Fibroblast of skin of left quadriceps (primary cell): ENCODE results near the gene CEACAM6.
"Not testable (repeated sequence)": the region's sequence is repeated elsewhere in the genome, so short reads cannot be mapped to it uniquely, and the experiment has no call there.

ENCODE experiments used
- DNase-seq, 2 experiments: peaks; one replicate each; pipeline ENCODE4 v3.0.0-alpha.2; 2013; ENCODE audit warnings: low read depth in 2 of 2

CEACAM6 gene

DNA sequence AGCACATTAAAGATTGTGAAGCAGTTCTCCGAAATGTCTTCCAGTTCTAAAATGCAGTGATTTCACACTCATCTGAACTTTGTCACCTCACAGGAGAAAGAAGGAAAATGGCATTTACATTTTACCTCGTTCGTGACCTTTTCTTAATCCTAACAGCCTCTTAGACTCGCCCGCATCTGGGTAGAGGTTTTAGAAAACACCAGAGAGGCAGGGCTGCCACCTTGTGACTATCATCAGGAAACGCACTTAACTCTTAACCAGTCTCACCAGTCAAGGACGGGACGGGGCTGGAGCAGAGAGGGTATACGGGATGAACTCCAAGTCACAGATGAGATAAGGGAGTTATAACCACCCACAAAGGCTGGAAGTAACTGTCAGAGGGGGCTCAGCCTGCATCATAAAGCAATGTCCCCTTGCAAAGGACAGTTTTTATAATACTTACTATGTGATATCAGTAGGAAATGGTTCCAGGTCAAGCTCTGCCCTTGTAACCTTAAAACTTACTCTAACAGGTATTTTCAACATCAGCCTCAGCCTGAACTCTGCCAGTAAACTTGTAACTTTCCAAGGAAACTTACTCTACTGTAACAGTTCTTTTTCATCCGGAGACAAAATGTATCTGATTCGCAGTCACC lies 8.6 kb upstream of the CEACAM6 start:
- DNase-seq: no peak

- DNase-seq: no peak
These were observed 7.3 kb upstream of the CEACAM6 start for GRCh38 chr19:41748012-41748411.

- not testable (repeated sequence) for DNase-seq
These were observed 4.8 kb upstream of the CEACAM6 start for GRCh38 chr19:41750248-41751134.

DNA sequence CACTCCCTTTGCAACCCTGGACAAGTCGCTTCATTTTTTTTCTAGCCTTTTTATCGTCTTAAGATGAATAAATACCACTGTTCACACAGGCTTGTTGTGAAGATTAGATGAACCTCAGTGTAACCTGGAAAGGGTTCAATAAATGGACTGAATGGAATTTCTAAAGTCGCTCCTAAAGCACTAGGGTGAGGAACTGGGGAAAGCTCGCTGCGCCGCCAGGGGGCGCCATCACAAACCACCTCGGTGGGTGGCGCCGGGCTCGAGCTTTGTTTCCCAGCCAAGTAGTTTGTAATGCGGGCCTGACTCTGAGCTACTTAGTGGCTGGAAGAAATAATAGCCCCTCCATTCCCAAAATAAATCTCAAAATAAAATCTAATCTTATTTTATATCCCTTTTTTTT lies 2.2 kb upstream of the CEACAM6 start:
- no peak for DNase-seq

DNA sequence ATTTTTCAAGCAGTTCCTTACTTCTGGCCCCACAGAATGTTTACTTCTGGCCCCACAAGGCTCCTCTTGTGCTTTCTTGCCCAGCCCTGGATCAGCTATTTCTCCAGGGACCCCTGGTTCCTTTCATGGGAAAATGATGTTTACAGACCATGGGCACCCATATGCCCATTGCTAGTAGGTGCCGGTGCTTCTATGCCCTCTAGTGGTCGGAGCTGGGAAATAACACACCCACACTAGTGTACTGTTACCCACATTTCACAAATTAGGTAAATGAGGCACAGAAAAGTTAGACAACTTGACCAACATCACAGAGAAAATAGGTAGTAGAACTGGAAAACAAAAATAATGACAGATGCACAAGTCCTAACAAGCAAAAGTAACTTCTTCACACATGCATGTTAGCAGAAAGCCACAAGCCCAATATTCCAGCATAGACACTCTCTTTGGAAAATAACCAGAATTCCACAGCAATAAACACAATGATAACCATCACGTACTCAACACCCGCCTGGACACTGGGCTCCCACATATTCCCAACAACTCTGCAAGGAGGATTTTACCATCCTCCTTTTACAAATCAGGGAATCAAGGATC lies 1.3 kb upstream of the CEACAM6 start:
- DNase-seq: peak in 1 of 2 experiments; percentile 2

DNA sequence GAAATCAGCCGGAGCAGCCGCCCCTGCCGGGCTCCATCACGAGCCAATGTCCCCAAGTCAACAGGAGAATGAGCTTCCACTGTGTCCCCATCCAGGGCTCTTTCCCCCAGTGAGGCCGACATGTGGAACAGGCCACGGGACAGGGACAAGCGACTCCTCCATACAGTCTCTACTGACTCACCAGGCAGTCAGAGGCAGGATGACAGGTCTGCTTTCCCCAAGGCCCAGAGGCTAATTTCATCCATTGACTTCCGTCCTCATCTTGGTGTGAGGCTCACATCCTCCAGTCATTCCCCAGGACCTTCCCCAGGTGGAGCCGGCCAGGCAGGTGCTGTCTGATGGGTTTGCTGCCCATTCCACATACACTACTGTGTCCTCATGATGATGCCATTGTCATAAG lies 3.5 kb downstream of the CEACAM6 start:
- DNase-seq: no peak

DNA sequence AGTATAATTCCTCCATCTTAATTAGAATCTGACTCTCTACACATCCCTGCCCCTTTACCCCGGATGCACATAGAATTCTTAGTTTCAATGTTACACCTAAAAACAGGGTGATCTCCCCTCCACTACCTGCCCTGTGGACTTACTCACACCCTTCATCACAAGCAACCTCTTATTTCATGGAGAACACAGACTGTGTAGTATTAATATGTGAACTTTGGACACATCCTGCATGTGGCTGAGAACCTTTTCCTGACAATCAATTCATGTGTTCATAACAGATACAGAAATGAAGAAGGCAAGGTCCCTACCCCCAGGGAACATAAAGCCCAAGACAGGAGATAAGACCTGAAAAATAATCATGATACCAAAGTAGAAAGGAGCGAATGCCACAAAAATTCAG lies 11.8 kb downstream of the CEACAM6 start:
- no peak for DNase-seq

DNA sequence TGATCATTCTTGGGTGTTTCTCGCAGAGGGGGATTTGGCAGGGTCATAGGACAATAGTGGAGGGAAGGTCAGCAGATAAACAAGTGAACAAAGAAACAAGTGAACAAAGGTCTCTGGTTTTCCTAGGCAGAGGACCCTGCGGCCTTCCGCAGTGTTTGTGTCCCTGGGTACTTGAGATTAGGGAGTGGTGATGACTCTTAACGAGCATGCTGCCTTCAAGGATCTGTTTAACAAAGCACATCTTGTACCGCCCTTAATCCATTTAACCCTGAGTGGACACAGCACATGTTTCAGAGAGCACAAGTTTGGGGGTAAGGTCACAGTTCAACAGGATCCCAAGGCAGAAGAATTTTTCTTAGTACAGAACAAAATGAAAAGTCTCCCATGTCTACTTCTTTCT lies 12.8 kb downstream of the CEACAM6 start:
- not testable (repeated sequence) for DNase-seq

GRCh38 chr19:41769608-41770007 lies 14.3 kb downstream of the CEACAM6 start:
- DNase-seq: no peak

DNA sequence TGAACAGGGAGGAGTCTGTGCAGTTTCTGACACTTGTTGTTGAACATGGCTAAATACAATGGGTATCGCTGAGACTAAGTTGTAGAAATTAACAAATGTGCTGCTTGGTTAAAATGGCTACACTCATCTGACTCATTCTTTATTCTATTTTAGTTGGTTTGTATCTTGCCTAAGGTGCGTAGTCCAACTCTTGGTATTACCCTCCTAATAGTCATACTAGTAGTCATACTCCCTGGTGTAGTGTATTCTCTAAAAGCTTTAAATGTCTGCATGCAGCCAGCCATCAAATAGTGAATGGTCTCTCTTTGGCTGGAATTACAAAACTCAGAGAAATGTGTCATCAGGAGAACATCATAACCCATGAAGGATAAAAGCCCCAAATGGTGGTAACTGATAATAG lies 16.1 kb downstream of the CEACAM6 start:
- DNase-seq: no peak

DNA sequence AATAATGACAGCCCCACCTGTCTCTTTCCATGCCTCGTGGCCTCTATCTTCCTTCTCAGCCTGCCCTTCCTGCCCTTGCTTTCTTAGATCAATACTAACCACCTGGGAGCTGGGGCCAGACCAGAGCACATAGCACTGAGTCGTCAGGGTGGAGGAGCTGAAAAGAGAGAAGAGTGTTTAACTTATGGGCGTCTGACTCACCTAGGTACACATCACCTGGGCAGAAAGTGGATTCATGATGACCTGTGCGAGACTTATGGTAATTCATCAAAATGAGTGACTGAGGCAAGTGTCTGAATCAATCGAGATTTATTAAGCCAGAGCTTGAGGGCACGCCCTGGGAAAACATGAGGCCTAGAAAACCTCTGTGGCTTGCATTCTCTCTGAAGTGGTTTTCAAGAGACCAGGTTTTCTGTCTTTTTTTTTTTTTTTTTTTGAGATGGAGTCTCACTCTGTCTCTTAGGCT lies 19.2 kb downstream of the CEACAM6 start:
- DNase-seq: no peak

DNA sequence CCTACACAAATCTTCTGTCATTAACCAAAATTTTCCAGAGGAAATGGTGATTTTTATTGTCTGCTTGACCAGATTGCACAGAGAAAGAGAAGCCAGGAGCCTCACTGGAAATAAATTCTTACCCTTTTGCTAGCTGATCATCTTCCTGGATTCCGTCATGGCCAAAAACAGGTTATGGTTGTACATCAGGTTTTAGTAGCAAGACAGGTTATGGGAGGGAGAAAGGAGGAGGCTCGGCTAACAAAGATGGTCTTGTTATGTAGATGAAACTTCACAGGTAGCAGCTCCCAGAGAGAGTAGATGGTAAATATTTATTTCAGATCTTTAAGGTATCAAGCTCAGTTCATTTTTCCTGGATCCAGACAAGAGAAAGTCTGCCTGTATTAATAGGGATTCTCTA lies 21.4 kb downstream of the CEACAM6 start:
- DNase-seq: no peak

DNA sequence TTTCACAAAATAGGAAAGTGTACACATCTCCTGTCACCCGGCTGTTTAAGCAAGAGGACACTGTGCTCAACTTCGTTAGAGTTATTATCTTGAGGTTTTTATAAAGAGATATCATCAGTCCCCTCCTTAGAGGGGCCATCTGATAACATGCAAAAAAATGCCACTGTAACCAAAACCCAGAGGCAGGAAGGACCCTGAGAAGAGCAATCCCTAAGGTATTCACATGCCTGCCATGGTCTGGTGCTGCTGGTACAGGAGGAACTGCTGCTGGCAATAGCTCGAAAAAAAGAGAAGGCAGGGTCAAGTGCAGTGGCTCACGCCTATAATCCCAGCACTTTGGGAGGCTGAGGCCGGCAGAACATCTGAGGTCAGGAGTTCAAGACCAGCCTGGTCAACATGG lies 28.3 kb downstream of the CEACAM6 start:
- DNase-seq: no peak

DNA sequence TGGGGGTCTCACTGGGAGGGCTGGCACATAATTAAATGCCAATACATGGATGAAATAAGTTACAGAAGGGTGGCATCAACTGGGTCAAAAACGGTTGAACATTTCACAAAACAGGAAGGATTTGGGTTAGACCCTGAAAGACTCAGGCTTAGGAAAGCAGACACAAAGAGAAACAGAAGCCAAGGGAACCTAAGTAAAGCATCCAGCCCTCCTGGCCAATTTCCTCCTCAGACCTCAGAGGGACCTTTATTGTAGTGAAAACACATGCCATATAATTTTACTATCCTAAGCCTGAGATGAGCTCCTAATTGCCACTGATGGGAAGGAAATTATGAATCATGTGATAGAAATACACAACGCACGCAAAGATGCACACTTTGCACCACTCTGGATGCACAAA lies 29.0 kb downstream of the CEACAM6 start:
- DNase-seq: no peak

- DNase-seq: no peak
These were observed 29.4 kb downstream of the CEACAM6 start for GRCh38 chr19:41784743-41785142.

DNA sequence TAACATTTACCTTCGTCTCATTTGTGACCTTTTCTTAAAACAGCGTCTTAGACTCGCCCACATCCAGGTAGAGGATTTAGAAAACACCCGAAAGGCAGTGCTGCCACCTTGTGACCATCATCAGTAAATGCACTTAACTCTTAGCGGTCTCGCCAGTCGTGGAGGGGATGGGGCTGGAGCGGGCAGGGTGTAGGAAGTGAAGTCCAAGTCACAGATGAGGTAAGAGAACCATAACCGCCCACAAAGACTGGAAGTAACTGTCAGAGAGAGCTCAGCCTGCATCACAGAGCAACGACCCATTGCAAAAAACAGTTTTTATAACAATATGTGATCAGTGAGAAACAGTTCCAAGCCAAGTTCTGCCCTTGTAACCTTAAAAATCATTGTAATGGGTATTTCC lies 30.3 kb downstream of the CEACAM6 start:
- peak; percentile 13 to 20 for DNase-seq

- DNase-seq: no peak
These were observed 31.7 kb downstream of the CEACAM6 start for GRCh38 chr19:41787055-41787454.

GRCh38 chr19:41788518-41788917 lies 33.2 kb downstream of the CEACAM6 start:
- DNase-seq: not testable (repeated sequence)

- DNase-seq: not testable (repeated sequence)
These were observed 33.7 kb downstream of the CEACAM6 start for GRCh38 chr19:41789053-41789452.

GRCh38 chr19:41792513-41793413 lies 37.4 kb downstream of the CEACAM6 start:
- no peak for DNase-seq

- DNase-seq: no peak
These were observed 38.0 kb downstream of the CEACAM6 start for GRCh38 chr19:41793414-41793727.

DNA sequence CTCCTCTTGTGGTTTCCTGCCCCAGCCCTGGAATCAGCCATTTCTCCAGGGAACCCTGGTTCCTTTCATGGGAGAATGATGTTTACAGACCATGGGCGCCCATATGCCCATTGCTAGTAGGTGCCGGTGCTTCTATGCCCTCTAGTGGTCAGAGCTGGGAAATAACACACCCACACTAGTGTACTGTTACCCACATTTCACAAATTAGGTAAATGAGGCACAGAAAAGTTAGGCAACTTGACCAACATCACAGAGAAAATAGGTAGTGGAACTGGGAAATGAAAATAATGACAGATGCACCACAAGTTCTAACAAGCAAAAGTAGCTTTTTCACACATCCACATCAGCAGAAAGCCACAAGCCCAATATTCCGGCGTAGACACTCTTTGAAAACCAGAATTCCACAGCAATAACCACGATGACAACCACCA lies 39.7 kb downstream of the CEACAM6 start:
- DNase-seq: no peak
